ENCODE measurements around the gene TMEM141. TPM values are rescaled to one million over a fixed set of nuclear protein-coding genes. Genes with fewer than 3 reads are reported as not detected.

Gene TMEM141
- polyA plus RNA-seq, 1 donor from 2014 or later = 30.1 TPM

DNA sequence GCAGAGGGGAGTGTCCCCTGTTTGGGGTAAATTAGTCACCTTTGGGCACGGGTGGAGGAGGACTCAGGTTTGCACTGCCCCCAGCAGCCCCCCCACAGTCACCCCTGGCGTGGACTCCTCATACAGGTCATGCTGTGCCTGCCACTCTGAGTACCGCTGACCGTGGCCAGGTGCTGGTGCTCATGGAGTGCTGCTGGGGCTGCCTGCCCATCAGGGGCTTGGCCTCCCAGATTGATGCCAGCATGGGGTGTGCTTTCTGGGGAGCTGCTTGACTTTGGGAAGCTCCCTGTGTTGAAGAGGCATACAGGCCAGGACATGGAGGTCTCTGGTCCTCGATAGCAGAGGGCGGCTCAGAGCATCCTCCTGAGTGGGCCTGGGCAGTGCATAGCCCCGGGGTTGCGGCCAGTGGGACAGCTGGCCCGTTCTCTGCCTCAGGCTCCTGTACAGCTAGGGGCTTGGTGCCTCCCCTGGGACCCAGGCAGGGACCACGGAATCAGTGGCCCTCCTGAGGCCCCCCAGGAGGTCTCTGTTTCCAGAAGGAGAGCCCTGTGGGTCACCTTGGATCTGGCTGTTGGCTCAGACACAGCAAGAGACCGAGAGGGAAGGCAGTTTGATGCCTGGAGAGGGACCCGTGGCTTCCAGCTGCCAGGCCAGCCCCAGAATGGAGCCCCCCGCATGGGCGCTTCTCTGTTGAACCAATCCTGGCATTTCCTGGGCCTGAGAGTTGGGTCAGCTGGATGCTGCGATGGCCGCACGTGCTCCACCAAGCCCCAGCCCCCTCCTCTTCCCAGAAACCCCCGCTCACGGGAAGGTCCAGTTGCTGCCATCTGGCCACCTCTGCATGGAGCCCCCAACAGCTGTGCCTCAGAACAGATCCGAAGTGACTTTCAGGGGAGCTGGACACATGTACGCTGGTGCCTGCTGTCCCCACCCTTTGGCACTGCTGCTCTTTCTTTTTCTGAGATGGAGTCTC lies 45.1 kb downstream of the TMEM141 start:
- Histone ChIP-seq H3K9me2 (ENCODE audit: insufficient read depth, low read length) (no peaks in the 10 kb centered on the region), H3K36me3 (ENCODE audit: insufficient read depth, low read length) (no peaks in the 10 kb centered on the region), H2AFZ (ENCODE audit: low read depth, low read length) (no peak overlapping the region), H3K79me2 (replicated peaks; ENCODE audit: insufficient read depth, low read length) (no peaks in the 10 kb centered on the region), H3K27me3 (ENCODE audit: insufficient read depth, low read depth, low read length) (no peaks in the 10 kb centered on the region), H3K27ac (ENCODE audit: low read length) (no peak overlapping the region), H3K9me3 (ENCODE audit: low read length) (no peaks in the 10 kb centered on the region), H3F3A (ENCODE audit: insufficient read depth, low read length, poor library complexity, severe bottlenecking) (no peaks in the 10 kb centered on the region), H3K9ac (ENCODE audit: low read length) (no peak overlapping the region), H4K20me1 (ENCODE audit: insufficient read depth) (no peaks in the 10 kb centered on the region), H3K4me2 (ENCODE audit: low read length) (no peak overlapping the region), H3K4me3 (ENCODE audit: low read length) (no peak overlapping the region)
- TF ChIP-seq, protein P1, sequence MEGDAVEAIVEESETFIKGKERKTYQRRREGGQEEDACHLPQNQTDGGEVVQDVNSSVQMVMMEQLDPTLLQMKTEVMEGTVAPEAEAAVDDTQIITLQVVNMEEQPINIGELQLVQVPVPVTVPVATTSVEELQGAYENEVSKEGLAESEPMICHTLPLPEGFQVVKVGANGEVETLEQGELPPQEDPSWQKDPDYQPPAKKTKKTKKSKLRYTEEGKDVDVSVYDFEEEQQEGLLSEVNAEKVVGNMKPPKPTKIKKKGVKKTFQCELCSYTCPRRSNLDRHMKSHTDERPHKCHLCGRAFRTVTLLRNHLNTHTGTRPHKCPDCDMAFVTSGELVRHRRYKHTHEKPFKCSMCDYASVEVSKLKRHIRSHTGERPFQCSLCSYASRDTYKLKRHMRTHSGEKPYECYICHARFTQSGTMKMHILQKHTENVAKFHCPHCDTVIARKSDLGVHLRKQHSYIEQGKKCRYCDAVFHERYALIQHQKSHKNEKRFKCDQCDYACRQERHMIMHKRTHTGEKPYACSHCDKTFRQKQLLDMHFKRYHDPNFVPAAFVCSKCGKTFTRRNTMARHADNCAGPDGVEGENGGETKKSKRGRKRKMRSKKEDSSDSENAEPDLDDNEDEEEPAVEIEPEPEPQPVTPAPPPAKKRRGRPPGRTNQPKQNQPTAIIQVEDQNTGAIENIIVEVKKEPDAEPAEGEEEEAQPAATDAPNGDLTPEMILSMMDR (IDR thresholded peaks at IDR 0.05; ENCODE audit: poor library complexity, severe bottlenecking) = no peak
- TF ChIP-seq, protein P2, sequence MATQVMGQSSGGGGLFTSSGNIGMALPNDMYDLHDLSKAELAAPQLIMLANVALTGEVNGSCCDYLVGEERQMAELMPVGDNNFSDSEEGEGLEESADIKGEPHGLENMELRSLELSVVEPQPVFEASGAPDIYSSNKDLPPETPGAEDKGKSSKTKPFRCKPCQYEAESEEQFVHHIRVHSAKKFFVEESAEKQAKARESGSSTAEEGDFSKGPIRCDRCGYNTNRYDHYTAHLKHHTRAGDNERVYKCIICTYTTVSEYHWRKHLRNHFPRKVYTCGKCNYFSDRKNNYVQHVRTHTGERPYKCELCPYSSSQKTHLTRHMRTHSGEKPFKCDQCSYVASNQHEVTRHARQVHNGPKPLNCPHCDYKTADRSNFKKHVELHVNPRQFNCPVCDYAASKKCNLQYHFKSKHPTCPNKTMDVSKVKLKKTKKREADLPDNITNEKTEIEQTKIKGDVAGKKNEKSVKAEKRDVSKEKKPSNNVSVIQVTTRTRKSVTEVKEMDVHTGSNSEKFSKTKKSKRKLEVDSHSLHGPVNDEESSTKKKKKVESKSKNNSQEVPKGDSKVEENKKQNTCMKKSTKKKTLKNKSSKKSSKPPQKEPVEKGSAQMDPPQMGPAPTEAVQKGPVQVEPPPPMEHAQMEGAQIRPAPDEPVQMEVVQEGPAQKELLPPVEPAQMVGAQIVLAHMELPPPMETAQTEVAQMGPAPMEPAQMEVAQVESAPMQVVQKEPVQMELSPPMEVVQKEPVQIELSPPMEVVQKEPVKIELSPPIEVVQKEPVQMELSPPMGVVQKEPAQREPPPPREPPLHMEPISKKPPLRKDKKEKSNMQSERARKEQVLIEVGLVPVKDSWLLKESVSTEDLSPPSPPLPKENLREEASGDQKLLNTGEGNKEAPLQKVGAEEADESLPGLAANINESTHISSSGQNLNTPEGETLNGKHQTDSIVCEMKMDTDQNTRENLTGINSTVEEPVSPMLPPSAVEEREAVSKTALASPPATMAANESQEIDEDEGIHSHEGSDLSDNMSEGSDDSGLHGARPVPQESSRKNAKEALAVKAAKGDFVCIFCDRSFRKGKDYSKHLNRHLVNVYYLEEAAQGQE (IDR thresholded peaks at IDR 0.05; ENCODE audit: borderline replicate concordance) = no peak
- TF ChIP-seq RAD21 (conservative IDR thresholded peaks at IDR 0.05) (no peak), POLR2AphosphoS5 (IDR thresholded peaks at IDR 0.05) (no peak), EZH2 (IDR thresholded peaks at IDR 0.05; ENCODE audit: borderline replicate concordance, insufficient read depth, low read length, poor library complexity, severe bottlenecking) (no peak), SMC3 (conservative IDR thresholded peaks at IDR 0.05; ENCODE audit: poor library complexity) (no peak), TAF1 (IDR thresholded peaks at IDR 0.05; ENCODE audit: low read depth) (no peak), EP300 (conservative IDR thresholded peaks at IDR 0.05; ENCODE audit: poor library complexity, severe bottlenecking) (no peak), MXI1 (conservative IDR thresholded peaks at IDR 0.05; ENCODE audit: poor library complexity, severe bottlenecking) (no peak)

DNA sequence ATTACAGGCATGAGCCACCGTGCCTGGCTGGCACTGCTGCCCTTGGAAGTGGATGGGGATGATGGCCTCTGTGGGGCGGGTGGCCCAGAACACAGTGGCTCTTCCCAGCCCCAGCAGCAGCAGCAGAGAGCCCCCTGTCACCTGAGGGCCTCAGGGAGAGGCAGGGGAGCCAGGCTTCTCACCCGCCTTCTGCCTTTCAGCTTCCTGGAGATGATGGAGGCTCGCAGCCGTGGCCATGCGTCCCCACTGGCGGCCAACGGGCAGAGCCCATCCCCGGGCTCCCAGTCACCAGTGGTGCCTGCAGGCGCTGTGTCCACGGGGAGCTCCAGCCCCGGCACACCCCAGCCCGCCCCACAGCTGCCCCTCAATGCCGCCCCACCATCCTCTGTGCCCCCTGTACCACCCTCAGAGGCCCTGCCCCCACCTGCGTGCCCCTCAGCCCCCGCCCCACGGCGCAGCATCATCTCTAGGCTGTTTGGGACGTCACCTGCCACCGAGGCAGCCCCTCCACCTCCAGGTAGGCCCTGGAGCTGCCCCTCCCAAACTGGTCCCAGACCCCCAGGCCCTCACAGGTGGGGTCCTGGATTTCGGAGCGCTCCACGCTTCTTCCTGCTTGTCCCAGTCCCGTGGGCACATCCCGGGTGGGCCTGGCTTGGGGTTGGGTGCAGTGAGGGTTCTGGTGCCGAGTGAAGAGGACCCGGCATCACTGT lies 46.2 kb downstream of the TMEM141 start:
- Histone ChIP-seq H3K9ac (ENCODE audit: low read length) (no peak overlapping the region), H3K27me3 (ENCODE audit: insufficient read depth, low read depth, low read length) (no peaks in the 10 kb centered on the region), H3K36me3 (ENCODE audit: insufficient read depth, low read length) (no peaks in the 10 kb centered on the region), H3K4me3 (ENCODE audit: low read length) (no peak overlapping the region), H4K20me1 (ENCODE audit: insufficient read depth) (no peaks in the 10 kb centered on the region), H3K4me2 (ENCODE audit: low read length) (no peak overlapping the region), H2AFZ (ENCODE audit: low read depth, low read length) (no peak overlapping the region), H3K79me2 (replicated peaks; ENCODE audit: insufficient read depth, low read length) (no peaks in the 10 kb centered on the region), H3K9me2 (ENCODE audit: insufficient read depth, low read length) (no peaks in the 10 kb centered on the region), H3K27ac (ENCODE audit: low read length) (no peak overlapping the region), H3F3A (ENCODE audit: insufficient read depth, low read length, poor library complexity, severe bottlenecking) (no peaks in the 10 kb centered on the region), H3K9me3 (ENCODE audit: low read length) (no peaks in the 10 kb centered on the region)
- TF ChIP-seq EZH2 (IDR thresholded peaks at IDR 0.05; ENCODE audit: borderline replicate concordance, insufficient read depth, low read length, poor library complexity, severe bottlenecking) (no peak), RAD21 (conservative IDR thresholded peaks at IDR 0.05) (no peak), TAF1 (IDR thresholded peaks at IDR 0.05; ENCODE audit: low read depth) (no peak), POLR2AphosphoS5 (IDR thresholded peaks at IDR 0.05) (no peak), SMC3 (conservative IDR thresholded peaks at IDR 0.05; ENCODE audit: poor library complexity) (no peak), MXI1 (conservative IDR thresholded peaks at IDR 0.05; ENCODE audit: poor library complexity, severe bottlenecking) (no peak), EP300 (conservative IDR thresholded peaks at IDR 0.05; ENCODE audit: poor library complexity, severe bottlenecking) (no peak)
- TF ChIP-seq, protein P1 (IDR thresholded peaks at IDR 0.05; ENCODE audit: poor library complexity, severe bottlenecking) = no peak
- TF ChIP-seq, protein P2 (IDR thresholded peaks at IDR 0.05; ENCODE audit: borderline replicate concordance) = no peak
